Measurements from ENCODE around the gene LRMDA.

The LRMDA gene

DNA sequence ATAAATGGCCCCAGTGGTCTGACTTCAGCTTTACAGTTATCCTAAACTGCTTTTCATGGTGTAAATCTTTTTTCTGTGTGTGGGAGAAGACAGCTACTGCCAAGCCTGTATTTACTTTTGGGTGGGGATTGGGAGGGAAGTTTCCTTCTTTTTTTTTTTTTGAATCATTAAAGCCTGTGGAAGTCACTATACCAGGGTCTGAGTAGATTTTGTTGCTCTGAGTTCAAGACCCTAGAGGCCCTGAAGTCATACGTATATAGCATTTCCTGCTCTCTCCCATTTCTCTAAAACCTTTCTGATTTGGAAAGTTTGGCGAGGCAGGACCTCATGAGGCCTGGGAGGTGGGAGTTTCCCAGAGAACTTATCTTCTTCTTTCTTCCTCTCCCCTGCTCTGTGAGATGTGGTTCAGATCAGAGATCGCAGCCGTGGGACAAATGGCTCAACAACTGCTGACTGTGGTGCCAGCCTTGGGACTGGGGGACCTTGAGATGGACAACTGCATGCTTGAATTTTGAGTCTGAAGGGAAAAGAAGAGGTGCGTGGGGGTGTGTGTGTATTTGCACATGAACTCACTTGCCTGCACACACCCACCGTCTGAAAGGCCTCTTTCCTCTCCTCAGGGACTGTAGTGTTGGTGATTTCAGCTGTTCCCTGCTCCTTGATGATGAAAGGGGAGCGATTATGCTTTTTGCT, 18.1 kb downstream of the LRMDA start:
- DNase-seq (ENCODE audit: low read depth): no peak

DNA sequence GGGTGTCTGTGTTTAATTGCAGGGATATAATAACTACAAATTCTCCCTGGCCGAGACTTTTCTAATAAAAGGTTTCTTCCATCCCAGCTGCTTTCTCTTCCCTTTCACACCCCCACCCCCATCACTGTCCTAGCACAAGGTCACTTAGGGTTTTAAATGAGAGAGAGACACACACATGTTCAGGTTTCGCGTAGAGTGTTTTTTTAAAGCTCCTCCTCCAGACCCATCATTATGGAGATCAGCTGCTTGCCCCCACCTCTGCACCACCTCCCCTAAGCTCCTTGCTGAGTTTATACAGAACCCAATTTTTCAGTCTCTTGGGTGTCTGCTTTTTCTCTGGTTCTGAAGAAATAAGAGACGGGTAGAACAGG, 18.6 kb downstream of the LRMDA start:
- DNase-seq (ENCODE audit: low read depth): no peak

GRCh38 chr10:75450644-75451640, 19.5 kb downstream of the LRMDA start:
- no peak for DNase-seq (ENCODE audit: low read depth)

GRCh38 chr10:75451831-75452230, 20.4 kb downstream of the LRMDA start:
- DNase-seq (ENCODE audit: low read depth): no peak

GRCh38 chr10:75452997-75453396, 21.6 kb downstream of the LRMDA start:
- DNase-seq (ENCODE audit: low read depth): no peak

- no peak for DNase-seq (ENCODE audit: low read depth)
Observed at GRCh38 chr10:75456122-75456521, 24.7 kb downstream of the LRMDA start.

DNA sequence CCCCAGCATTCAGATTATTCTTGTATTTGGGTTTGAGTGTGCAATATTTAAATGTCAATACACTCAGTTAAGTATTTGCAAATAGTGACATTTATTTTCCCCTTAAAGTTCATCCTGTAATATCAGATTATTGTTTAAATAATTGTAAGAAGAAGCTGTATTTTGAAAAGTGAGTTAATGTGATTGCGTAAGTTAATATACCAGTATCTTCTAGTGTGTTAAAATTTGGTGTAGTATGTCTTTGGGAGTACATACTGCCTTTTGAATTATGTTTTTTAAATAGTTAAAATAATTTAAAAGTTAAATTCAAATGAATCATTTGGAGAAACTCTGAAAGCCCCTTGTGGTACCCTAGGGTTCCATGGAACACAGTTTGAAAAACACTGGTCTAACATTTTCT, 28.6 kb downstream of the LRMDA start:
- DNase-seq (ENCODE audit: low read depth): no peak

DNA sequence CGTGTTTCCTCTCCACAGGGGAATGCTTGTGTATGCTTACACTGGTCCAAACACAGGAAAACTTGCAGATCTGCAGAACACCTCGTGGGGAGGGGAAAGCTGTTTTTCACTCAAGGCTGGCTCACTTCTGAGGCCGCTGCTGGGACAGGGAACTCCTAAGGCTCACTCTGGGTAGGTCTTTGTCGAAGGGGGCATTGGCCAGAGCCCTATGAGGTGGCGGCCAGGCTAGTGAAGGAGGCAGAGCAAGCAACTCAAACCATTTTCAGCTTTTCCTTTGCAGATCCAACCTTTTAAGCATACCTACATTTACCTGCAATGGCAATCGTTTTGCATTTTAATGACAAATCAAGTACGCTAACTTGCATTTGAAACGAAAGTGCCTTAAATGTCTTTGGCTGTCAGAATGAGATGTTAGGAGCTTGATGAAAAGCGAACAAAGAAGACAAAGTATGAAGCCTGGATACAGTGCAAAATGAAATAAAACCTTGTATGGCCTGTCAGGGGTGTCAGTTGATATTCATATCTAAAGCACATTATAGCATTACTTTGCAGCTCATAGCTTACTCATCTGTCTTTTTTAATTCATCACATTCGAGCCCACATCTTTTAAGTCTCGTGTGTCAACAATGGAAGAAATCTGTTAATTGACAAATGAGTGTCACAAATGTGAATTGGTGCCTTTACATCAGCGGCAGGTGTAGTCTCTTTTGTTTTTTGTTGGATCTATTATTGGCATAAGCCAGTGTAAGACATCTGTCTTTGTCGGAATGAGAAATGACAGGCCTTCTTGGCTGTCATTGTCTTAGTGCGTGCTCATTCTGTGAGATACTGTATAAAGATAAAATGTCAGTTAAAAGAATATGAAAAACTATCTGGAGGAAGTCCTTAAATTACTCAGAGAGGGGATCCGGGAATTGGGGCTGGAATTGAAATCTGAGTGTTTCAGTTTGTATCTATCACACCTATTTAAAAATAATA, 30.5 kb downstream of the LRMDA start:
- DNase-seq (ENCODE audit: low read depth): no peak

DNA sequence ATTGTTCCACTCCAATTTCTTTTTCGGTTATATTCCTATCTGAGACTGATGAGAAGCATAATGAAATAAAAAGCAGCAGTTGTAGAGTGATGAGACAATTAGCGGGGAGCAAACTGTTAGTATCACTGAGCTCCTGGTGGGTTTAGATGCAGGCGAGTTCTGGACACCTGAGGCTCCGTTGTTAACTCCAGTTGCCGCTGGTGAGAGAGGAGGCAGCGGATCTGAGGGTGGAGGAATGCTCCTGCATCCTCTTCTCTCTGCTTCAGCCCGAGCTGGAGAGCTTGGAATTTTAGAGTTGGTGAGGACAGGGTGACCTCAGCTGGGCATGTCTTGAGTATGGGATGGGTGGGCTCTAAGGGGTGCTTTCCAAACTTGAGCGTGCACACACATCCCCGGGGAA, 31.4 kb downstream of the LRMDA start:
- DNase-seq (ENCODE audit: low read depth): no peak

GRCh38 chr10:75464478-75465449, 33.3 kb downstream of the LRMDA start:
- DNase-seq (ENCODE audit: low read depth): no peak

GRCh38 chr10:75465450-75465827, 34.0 kb downstream of the LRMDA start:
- DNase-seq (ENCODE audit: low read depth): no peak

GRCh38 chr10:75466001-75466400, 34.6 kb downstream of the LRMDA start:
- no peak for DNase-seq (ENCODE audit: low read depth)

- DNase-seq (ENCODE audit: low read depth): no peak
Observed at GRCh38 chr10:75466886-75467285, 35.5 kb downstream of the LRMDA start.

GRCh38 chr10:75468612-75469005, 37.2 kb downstream of the LRMDA start:
- DNase-seq (ENCODE audit: low read depth): no peak

GRCh38 chr10:75469006-75469616, 37.7 kb downstream of the LRMDA start:
- no peak for DNase-seq (ENCODE audit: low read depth)

- DNase-seq (ENCODE audit: low read depth): no peak
Observed at GRCh38 chr10:75470901-75471300, 39.5 kb downstream of the LRMDA start.

DNA sequence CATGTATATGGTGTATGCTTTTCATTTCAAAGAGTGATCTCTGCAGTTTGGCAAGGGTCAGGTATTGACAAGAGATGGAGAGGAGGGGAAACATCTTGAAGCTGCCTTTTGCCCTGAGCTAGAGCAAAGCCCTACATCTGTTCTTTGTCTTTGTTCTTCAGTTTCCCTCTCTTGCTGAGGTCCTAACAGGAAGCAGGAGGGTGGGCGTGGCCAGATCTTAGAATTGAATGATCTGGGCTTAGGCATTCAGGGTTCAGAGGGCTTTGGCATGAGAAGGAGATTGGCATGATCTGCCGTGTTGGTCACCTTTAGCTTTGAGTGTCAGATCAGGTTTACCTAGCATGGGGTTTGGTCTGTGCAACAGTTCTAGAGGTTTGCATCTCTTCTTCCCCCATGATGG, 41.3 kb downstream of the LRMDA start:
- no peak for DNase-seq (ENCODE audit: low read depth)

DNA sequence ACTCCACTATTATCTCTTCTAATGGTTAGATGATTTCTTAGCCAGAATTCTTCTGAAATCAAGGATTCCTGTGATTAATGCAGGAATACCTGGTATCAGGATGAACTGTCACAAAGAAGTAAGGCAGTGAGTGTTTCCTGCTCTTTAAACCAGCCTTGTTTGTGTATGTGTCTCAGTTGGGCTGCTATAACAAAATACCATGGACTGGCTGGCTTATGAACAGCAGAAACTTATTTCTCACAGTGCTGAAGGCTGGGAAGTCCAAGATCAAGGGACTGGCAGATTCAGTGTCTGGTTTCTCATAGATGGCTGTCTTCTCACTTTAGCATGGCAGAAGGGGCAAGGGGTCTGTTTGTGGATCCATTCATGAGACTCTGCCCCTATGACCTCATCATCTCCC, 42.7 kb downstream of the LRMDA start:
- no peak for DNase-seq (ENCODE audit: low read depth)

DNA sequence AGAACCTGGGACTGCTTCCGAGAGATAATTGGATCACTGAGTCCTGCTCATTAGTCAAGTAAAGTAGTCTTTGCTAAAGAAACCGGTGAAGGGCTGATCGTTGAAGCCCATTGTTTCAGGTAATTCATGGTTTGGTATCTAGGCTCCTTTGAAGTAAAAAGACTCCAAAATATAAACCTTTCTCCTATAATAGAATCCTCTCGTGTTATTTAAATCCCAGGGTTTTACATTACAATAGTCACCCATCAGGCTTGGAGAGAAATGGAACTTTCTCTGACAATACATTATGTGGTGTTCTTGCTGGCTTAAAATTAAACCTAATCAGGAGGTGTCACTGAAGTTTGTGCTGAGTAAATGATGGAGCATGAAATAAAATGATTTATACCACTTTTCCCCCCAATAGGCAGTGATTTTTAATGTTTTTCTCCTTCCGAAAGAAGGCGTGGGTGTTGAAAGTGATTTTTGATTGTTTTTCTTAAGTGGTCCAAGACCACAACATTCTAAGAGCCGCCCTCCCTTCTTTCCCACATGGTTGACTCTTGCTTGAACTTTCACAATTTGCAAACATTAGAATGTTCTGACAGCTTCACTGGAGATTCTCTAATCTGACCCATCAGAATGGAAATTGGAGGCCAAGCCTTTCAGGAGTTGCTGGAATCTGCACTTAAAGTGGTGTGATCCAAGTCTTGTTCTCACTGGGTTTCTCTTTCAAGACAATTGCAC, 44.2 kb downstream of the LRMDA start:
- DNase-seq (ENCODE audit: low read depth): no peak

DNA sequence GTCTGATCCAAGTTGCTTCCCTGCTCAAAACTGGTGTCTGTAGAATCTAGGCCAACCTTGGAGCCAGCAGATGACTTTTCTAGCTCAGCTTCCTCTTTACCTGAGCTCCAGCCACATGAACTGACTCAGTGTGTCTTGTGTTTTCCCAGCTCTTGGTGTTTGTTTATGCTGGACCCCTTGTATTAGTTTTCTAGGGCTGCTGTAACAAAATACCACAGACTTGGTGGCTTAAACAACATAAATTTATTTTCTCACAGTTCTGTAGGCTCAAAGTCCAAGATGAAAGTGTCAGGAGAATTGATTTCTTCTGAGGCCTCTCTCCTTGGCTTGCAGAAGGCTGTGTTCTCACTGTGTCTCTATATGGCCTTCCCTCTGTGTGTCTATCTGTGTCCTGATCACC, 45.1 kb downstream of the LRMDA start:
- DNase-seq (ENCODE audit: low read depth): no peak

Measured in activated T-helper 9 cell treated with anti-CD3 and anti-CD28 coated beads, Interleukin-2, amount 50 U/mL, for 16 hours (primary cell).